Fibroblast of gingiva (primary cell): ENCODE measurements around the gene MYNN.

Experiments used
- DNase-seq: peaks from one replicate; pipeline ENCODE4 v3.0.0-alpha.2; 2011; ENCODE audit warnings: low read depth

Gene MYNN

DNA sequence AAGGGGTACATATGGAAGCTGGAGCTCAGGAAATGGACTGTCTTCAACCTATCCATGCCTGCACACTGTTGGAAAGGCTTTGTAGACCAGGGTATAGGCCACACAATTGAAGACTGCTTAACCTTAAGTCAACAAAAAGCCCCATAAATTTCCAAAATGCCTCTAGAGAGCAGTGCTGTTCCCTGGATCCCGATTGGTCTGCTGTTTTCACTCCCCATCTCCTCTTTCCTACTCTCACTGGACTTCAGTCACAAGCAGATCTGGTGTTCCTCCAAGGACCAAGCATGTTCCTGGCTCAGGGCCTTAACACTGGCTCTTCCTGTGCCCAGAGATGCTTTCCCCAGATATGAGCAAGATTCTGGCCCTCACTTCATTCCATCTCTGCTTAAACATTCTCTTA lies 62.3 kb downstream of the MYNN start:
- DNase-seq: no peak

DNA sequence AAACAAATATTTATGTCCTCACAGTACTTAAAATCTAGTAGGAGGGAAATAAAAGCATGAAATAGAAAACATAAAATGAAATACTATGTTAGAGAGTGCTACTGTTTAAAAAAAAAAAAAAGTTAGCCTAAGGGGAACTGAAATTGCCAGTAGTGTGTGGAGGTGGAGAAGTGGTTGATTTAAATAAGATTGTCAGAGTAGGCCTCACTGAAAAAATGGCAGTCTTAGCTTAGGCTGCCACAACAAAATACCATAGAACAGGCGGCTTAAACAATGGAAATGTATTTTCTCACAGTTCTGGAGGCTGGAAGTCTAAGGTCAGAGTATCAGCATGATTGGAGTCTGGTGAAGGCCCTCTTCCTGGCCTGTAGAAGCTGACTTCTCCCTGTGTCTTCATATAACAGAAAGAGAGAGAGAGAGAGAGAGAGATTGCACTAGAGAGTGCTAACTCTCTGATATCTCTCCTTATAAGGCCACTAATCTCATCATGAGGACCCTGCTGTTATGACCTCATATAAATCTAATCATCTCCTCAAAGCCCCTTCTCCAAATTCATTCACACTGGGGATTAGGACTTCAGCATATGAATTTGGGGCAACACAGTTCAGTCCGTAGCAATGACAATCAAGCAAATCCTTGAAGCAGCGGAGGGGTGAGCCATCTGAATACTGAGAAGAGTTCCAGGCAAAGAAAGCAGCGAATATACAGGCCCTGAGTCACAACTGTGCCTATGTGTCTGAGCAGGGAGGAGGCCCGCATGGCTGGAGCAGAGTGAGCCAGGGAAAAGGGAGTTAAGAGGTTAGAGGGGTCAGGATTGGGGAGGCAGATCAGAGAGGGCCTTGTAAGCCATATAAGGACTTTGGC lies 63.1 kb downstream of the MYNN start:
- no peak for DNase-seq

DNA sequence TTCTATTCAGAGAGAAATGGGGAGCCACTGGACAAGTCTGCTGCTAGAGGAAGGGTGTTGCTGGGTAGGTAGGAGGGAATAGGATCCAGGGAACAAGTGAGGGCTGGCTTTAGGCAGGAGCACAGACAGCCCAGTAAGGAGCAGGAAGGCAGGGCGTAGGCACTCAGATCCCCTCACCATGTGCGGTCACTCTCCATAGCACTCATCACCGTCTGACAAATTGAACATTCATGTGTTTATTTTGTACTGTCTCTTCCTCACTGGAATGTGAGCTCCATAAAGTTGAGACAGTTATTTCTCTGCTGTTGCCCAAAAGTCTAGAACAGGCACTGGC lies 63.7 kb downstream of the MYNN start:
- DNase-seq: no peak

DNA sequence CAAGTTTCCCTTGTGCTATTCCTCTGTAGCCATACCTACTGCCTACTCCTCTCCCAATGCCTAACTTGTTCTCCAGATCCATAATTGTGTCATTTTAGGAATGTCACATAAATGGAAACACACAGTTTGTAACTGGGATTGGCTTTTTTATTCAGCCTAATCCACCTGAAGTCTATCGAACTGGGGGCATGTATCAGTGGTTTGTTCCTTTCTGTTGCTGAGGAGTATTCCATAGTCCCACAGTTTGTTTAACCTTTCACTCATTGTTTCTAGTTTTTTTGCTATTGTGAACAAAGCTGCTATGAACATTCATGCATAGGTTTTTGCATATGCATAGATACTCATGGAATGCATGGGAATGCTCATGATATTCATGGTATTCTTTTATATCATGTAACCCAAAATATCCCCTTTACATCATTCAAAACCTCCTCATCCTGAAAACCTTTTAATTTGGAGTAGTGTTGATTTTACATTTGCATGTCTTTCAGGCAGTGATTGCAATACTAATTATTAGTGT lies 65.4 kb downstream of the MYNN start:
- no peak for DNase-seq
